Measurements from ENCODE around the gene USP47. TPM values are rescaled to one million over a fixed set of nuclear protein-coding genes. Genes with fewer than 3 reads are reported as not detected.

Gene USP47
- total RNA-seq, 1 experiment from 2014 or later, result 45.9 TPM

DNA sequence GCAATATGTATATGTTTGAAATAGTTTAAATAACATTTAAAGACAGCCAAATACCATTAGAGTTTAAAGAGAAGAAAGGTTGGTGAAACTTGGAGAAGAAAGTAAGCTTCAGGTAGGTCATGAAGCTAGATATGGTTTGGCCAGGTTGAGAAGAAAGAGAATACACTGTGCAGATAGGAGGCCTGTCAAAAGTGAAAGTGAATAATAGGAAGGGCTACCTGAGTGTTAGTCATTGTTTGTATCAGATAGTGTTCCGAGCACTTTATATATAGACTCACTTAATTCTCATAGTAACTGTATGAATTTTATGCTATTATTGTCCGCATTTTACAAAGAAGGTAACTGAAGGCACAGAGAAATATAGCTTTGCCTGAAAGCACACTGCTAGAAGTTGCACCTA is 56.9 kb downstream of the USP47 start:
- intact Hi-C loops (cut with micrococcal nuclease; ENCODE audit: unreplicated experiment), result no loop called here
- TF ChIP-seq EZH2 (IDR thresholded peaks at IDR 0.05; ENCODE audit: borderline replicate concordance, low read depth, low read length, poor library complexity, severe bottlenecking), result no peak
- TF ChIP-seq, protein P1, sequence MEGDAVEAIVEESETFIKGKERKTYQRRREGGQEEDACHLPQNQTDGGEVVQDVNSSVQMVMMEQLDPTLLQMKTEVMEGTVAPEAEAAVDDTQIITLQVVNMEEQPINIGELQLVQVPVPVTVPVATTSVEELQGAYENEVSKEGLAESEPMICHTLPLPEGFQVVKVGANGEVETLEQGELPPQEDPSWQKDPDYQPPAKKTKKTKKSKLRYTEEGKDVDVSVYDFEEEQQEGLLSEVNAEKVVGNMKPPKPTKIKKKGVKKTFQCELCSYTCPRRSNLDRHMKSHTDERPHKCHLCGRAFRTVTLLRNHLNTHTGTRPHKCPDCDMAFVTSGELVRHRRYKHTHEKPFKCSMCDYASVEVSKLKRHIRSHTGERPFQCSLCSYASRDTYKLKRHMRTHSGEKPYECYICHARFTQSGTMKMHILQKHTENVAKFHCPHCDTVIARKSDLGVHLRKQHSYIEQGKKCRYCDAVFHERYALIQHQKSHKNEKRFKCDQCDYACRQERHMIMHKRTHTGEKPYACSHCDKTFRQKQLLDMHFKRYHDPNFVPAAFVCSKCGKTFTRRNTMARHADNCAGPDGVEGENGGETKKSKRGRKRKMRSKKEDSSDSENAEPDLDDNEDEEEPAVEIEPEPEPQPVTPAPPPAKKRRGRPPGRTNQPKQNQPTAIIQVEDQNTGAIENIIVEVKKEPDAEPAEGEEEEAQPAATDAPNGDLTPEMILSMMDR (conservative IDR thresholded peaks at IDR 0.05; ENCODE audit: low read depth, low read length), result no peak
- DNase-seq (ENCODE audit: low spot score), result no peak

DNA sequence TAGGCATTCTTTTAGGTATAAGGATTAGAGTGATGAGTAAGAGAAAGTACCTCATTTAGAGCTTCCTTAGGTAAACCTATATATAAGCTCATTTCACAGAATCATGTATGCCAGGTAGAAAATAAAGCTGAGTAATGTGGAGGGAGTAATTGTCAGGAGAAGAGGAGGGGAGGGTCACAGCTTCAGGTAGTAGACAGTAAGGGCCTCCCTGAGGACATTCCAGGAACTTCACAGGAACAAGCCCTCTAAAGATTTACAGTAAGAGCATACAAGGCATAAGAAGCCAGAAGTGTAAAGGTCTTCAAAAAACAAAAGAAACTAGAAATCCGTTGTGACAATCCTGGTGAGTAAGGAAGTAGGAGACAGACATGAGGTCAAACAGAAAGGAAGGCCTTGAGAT is 57.6 kb downstream of the USP47 start:
- peaks cover 5% of the 10 kb centered on the region for H3K4me1 ChIP-seq (ENCODE audit: insufficient read depth, low read length, poor library complexity, severe bottlenecking)
- intact Hi-C loops (cut with micrococcal nuclease; ENCODE audit: unreplicated experiment), result no loop called here
- no peak for TF ChIP-seq EZH2 (IDR thresholded peaks at IDR 0.05; ENCODE audit: borderline replicate concordance, low read depth, low read length, poor library complexity, severe bottlenecking)
- no peaks in the 10 kb centered on the region for H3K9me3 ChIP-seq (ENCODE audit: low read depth, low read length, poor library complexity, severe bottlenecking)
- H3K27ac ChIP-seq (ENCODE audit: low read depth, low read length, poor library complexity, severe bottlenecking), result no peak overlapping the region
- H3K36me3 ChIP-seq (ENCODE audit: insufficient read depth, low read length, poor library complexity, severe bottlenecking), result peaks cover 8% of the 10 kb centered on the region
- CTCF ChIA-PET, result no interaction called here
- DNase-seq (ENCODE audit: low spot score), result no peak
- POLR2A ChIA-PET (ENCODE audit: low non-redundant PET), result no interaction called here
- H3K4me3 ChIP-seq (ENCODE audit: low read depth, low read length, poor library complexity, severe bottlenecking), result no peak overlapping the region
- no peaks in the 10 kb centered on the region for H3K27me3 ChIP-seq (replicated peaks; ENCODE audit: insufficient read depth, low read depth, low read length, poor library complexity)
- BruUV-seq (replicated peaks), result no TSS peak

More for the DNA sequence above, 56.9 kb downstream of the USP47 start:
- ChIA-PET POLR2A (ENCODE audit: low non-redundant PET) (no interaction called here), CTCF (no interaction called here)
- Histone ChIP-seq H3K9me3 (ENCODE audit: low read depth, low read length, poor library complexity, severe bottlenecking) (no peaks in the 10 kb centered on the region), H3K36me3 (ENCODE audit: insufficient read depth, low read length, poor library complexity, severe bottlenecking) (peaks cover 8% of the 10 kb centered on the region), H3K27me3 (replicated peaks; ENCODE audit: insufficient read depth, low read depth, low read length, poor library complexity) (no peaks in the 10 kb centered on the region), H3K27ac (ENCODE audit: low read depth, low read length, poor library complexity, severe bottlenecking) (no peak overlapping the region), H3K4me1 (ENCODE audit: insufficient read depth, low read length, poor library complexity, severe bottlenecking) (peaks cover 12% of the 10 kb centered on the region), H3K4me3 (ENCODE audit: low read depth, low read length, poor library complexity, severe bottlenecking) (no peak overlapping the region)
- no TSS peak for BruUV-seq (replicated peaks)

DNA sequence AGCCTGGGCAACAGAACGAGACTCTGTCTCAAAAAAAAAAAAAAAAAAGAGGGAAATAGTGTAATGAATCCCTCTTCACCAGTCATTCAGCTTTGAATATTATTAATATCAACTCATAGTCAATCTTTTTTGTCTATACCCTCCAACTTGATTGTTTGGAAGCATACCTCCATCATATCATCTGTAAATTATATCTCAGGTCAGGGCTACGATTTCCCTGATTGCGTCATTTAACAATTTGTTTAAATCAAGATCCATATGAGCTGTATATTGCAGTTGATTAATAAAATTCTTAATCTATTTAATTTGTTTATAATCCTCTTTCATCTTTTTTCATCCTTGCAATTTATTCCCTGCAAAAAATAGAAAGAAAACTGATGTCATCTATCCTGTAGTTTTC is 60.2 kb downstream of the USP47 start:
- ChIA-PET POLR2A (ENCODE audit: low non-redundant PET) (no interaction called here), CTCF (interaction anchor here (0.7 kb wide), 1 partner anchor 37 kb away, joined by 9 read pairs; no protein-coding TSS in a partner anchor)
- Histone ChIP-seq H3K9me3 (ENCODE audit: low read depth, low read length, poor library complexity, severe bottlenecking) (no peaks in the 10 kb centered on the region), H3K4me3 (ENCODE audit: low read depth, low read length, poor library complexity, severe bottlenecking) (no peak overlapping the region), H3K4me1 (ENCODE audit: insufficient read depth, low read length, poor library complexity, severe bottlenecking) (no peaks in the 10 kb centered on the region), H3K27ac (ENCODE audit: low read depth, low read length, poor library complexity, severe bottlenecking) (no peak overlapping the region), H3K36me3 (ENCODE audit: insufficient read depth, low read length, poor library complexity, severe bottlenecking) (peaks cover 15% of the 10 kb centered on the region), H3K27me3 (replicated peaks; ENCODE audit: insufficient read depth, low read depth, low read length, poor library complexity) (no peaks in the 10 kb centered on the region)
- intact Hi-C loops (cut with micrococcal nuclease; ENCODE audit: unreplicated experiment), result no loop called here
- TF ChIP-seq, protein P1 (conservative IDR thresholded peaks at IDR 0.05; ENCODE audit: low read depth, low read length), result no peak
- no peak for TF ChIP-seq EZH2 (IDR thresholded peaks at IDR 0.05; ENCODE audit: borderline replicate concordance, low read depth, low read length, poor library complexity, severe bottlenecking)
- DNase-seq (ENCODE audit: low spot score), result no peak
- no TSS peak for BruUV-seq (replicated peaks)

DNA sequence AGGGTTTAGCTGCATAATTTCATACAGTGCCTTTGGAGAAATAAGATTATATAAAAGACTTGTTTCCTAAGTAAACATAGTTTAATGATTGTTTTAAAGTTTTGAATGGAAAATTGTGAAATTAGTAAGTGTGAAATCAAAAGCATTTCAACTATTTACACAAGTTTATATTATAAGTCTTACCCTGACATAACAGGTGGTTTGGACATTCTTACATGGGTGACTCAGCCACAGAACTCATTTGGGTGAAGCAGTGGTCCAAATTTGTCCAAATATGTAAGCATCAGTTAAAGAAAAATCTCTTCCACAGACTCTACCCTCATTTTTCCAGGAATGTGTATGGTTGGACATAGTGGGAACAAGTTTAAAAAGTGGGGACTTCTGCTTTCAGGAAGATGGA is 68.0 kb downstream of the USP47 start:
- intact Hi-C loops (cut with micrococcal nuclease; ENCODE audit: unreplicated experiment), result no loop called here
- CTCF ChIA-PET, result no interaction called here
- no peak overlapping the region for H3K27ac ChIP-seq (ENCODE audit: low read depth, low read length, poor library complexity, severe bottlenecking)

More for the DNA sequence above, 68.0 kb downstream of the USP47 start:
- no peak for TF ChIP-seq EZH2 (IDR thresholded peaks at IDR 0.05; ENCODE audit: borderline replicate concordance, low read depth, low read length, poor library complexity, severe bottlenecking)
- TF ChIP-seq, protein P1 (conservative IDR thresholded peaks at IDR 0.05; ENCODE audit: low read depth, low read length), result no peak
- no peaks in the 10 kb centered on the region for H3K4me1 ChIP-seq (ENCODE audit: insufficient read depth, low read length, poor library complexity, severe bottlenecking)
- peaks cover 19% of the 10 kb centered on the region for H3K36me3 ChIP-seq (ENCODE audit: insufficient read depth, low read length, poor library complexity, severe bottlenecking)
- H3K9me3 ChIP-seq (ENCODE audit: low read depth, low read length, poor library complexity, severe bottlenecking), result no peaks in the 10 kb centered on the region
- no peak for DNase-seq (ENCODE audit: low spot score)
- no TSS peak for BruUV-seq (replicated peaks)
- no peaks in the 10 kb centered on the region for H3K27me3 ChIP-seq (replicated peaks; ENCODE audit: insufficient read depth, low read depth, low read length, poor library complexity)
- POLR2A ChIA-PET (ENCODE audit: low non-redundant PET), result no interaction called here
- no peak overlapping the region for H3K4me3 ChIP-seq (ENCODE audit: low read depth, low read length, poor library complexity, severe bottlenecking)
